Suppressor macrophage treated with lipopolysaccharide for 4 hours (primary cell): ENCODE data around the gene CWC27.
A peak's percentile ranks its signal among the peaks of the same experiment; 100 is the strongest.

Experiments used
- DNase-seq: peaks from one replicate; pipeline ENCODE4 v3.0.0-alpha.2; 2020

The CWC27 gene

GRCh38 chr5:64853777-64854176, 85.0 kb downstream of the CWC27 start:
- DNase-seq, result no peak

GRCh38 chr5:64854855-64855254, 86.1 kb downstream of the CWC27 start:
- DNase-seq, result no peak

- no peak for DNase-seq
Measured at GRCh38 chr5:64859881-64860280, 91.2 kb downstream of the CWC27 start.

GRCh38 chr5:64861281-64861680, 92.6 kb downstream of the CWC27 start:
- no peak for DNase-seq

GRCh38 chr5:64864171-64864570, 95.4 kb downstream of the CWC27 start:
- DNase-seq, result no peak

- no peak for DNase-seq
Measured at GRCh38 chr5:64865662-64866061, 96.9 kb downstream of the CWC27 start.

GRCh38 chr5:64869419-64869818, 100.7 kb downstream of the CWC27 start:
- peak; percentile 10 for DNase-seq

GRCh38 chr5:64872044-64872443, 103.3 kb downstream of the CWC27 start:
- no peak for DNase-seq

- no peak for DNase-seq
Measured at GRCh38 chr5:64873441-64873840, 104.7 kb downstream of the CWC27 start.

- no peak for DNase-seq
Measured at GRCh38 chr5:64874753-64875152, 106.0 kb downstream of the CWC27 start.

- no peak for DNase-seq
Measured at GRCh38 chr5:64876203-64876602, 107.5 kb downstream of the CWC27 start.

- no peak for DNase-seq
Measured at GRCh38 chr5:64880821-64881220, 112.1 kb downstream of the CWC27 start.

- DNase-seq, result no peak
Measured at GRCh38 chr5:64883912-64884311, 115.2 kb downstream of the CWC27 start.

- no peak for DNase-seq
Measured at GRCh38 chr5:64884541-64884940, 115.8 kb downstream of the CWC27 start.

GRCh38 chr5:64887910-64888309, 119.2 kb downstream of the CWC27 start:
- no peak for DNase-seq

- DNase-seq, result no peak
Measured at GRCh38 chr5:64895748-64896147, 127.0 kb downstream of the CWC27 start.

- no peak for DNase-seq
Measured at GRCh38 chr5:64899838-64900237, 131.1 kb downstream of the CWC27 start.

GRCh38 chr5:64900618-64901017, 131.9 kb downstream of the CWC27 start:
- DNase-seq, result no peak

GRCh38 chr5:64907399-64907798, 138.7 kb downstream of the CWC27 start:
- DNase-seq, result peak; percentile 21

GRCh38 chr5:64914396-64914795, 145.7 kb downstream of the CWC27 start:
- DNase-seq, result no peak

GRCh38 chr5:64918083-64918482, 149.4 kb downstream of the CWC27 start:
- no peak for DNase-seq

GRCh38 chr5:64921386-64921785, 152.7 kb downstream of the CWC27 start:
- DNase-seq, result no peak

GRCh38 chr5:64923151-64923685, 154.5 kb downstream of the CWC27 start:
- DNase-seq, result no peak

GRCh38 chr5:64925123-64925522, 156.4 kb downstream of the CWC27 start:
- DNase-seq, result no peak

- no peak for DNase-seq
Measured at GRCh38 chr5:64929833-64930232, 161.1 kb downstream of the CWC27 start.
